T-cell (primary cell): ENCODE measurements around the gene HMGN1. TPM values are rescaled to one million over a fixed set of nuclear protein-coding genes. Genes with fewer than 3 reads are reported as not detected.

Experiments used
- ATAC-seq, 4 experiments: fragments of 200-7000 bp in 3 of 4; fragments of 150-1000 bp in 1 of 4; cut with Tn5 transposase; replicated peaks in 1 of 4; 1 replicate in 3 of 4; 2 replicates in 1 of 4; pipeline ENCODE4 v1.10.0; 2021; ENCODE audit warnings: moderate library complexity in 3 of 4, mild to moderate bottlenecking in 2 of 4, moderate number of reproducible peaks in 1 of 4
- CTCF ChIA-PET, 2 donors: fragments of 300-600 bp; sonication (Branson Sonifier 250); formaldehyde crosslinking; loops; one replicate each; lab custom pipeline; 2022; ENCODE audit warnings: antibody characterized with exemption in 2 of 2; lab: Charles Lee
- POLR2A ChIA-PET, 2 donors: fragments of 300-600 bp; sonication (Branson Sonifier 250); formaldehyde crosslinking; loops; one replicate each; lab custom pipeline; 2022; ENCODE audit warnings: antibody characterized with exemption in 2 of 2; lab: Charles Lee
- DNase-seq, 35 experiments: peaks; one replicate each; pipeline versions ENCODE4 v3.0.0 to v3.0.0-alpha.2; 2013 to 2023
- H3K27ac ChIP-seq: one replicate; pipeline ENCODE4 v1.5.1; 2013; ENCODE audit warnings: low read length
- H3K27me3 ChIP-seq, 2 experiments: replicated peaks in 1 of 2; 1 replicate in 1 of 2; 2 replicates in 1 of 2; pipeline versions ENCODE4 v1.6.1 to v1.7.0; 2013; ENCODE audit warnings: low read length in 1 of 2, mixed read lengths in 1 of 2; ENCODE audit not compliant: control insufficient read depth in 2 of 2, insufficient read depth in 2 of 2; ENCODE audit errors: extremely low read depth in 1 of 2
- H3K36me3 ChIP-seq, 2 donors: 1 replicate in 1 of 2; 2 replicates in 1 of 2; pipeline versions ENCODE4 v1.6.1 to v1.7.0; 2013; ENCODE audit warnings: low read length in 1 of 2; ENCODE audit not compliant: control insufficient read depth in 2 of 2, insufficient read depth in 1 of 2; ENCODE audit errors: extremely low read depth in 1 of 2
- H3K4me1 ChIP-seq, 2 experiments: 1 replicate in 1 of 2; 2 replicates in 1 of 2; pipeline versions ENCODE4 v1.6.1 to v1.7.0; 2013; ENCODE audit warnings: low read length in 2 of 2, mixed read lengths in 1 of 2; ENCODE audit not compliant: insufficient read depth in 2 of 2, control insufficient read depth in 1 of 2; ENCODE audit errors: extremely low read depth in 1 of 2
- H3K4me3 ChIP-seq, 2 donors: 1 replicate in 1 of 2; 2 replicates in 1 of 2; pipeline versions ENCODE4 v1.5.1 to v1.7.0; 2013; ENCODE audit warnings: mild to moderate bottlenecking in 2 of 2, low read length in 1 of 2, moderate library complexity in 1 of 2; ENCODE audit not compliant: control insufficient read depth in 1 of 2; ENCODE audit errors: extremely low read depth in 1 of 2
- H3K9me3 ChIP-seq: 2 replicates; pipeline ENCODE4 v1.7.0; 2013
- H3K27ac Mint-ChIP-seq, 2 donors: one replicate each; pipeline ENCODE4 v1.8.0; 2020 to 2021; ENCODE audit warnings: mild to moderate bottlenecking in 2 of 2, mixed read lengths in 2 of 2
- H3K27me3 Mint-ChIP-seq, 2 donors: one replicate each; pipeline ENCODE4 v1.8.0; 2021 to 2022; ENCODE audit warnings: mixed read lengths in 2 of 2
- H3K36me3 Mint-ChIP-seq: one replicate; pipeline ENCODE4 v1.8.0; 2021; ENCODE audit warnings: mixed read lengths
- H3K4me1 Mint-ChIP-seq, 3 donors: one replicate each; pipeline ENCODE4 v1.8.0; 2020 to 2022; ENCODE audit warnings: mixed read lengths in 3 of 3, mild to moderate bottlenecking in 1 of 3
- H3K4me3 Mint-ChIP-seq, 3 donors: one replicate each; pipeline ENCODE4 v1.8.0; 2020 to 2022; ENCODE audit warnings: mild to moderate bottlenecking in 3 of 3, mixed read lengths in 3 of 3, moderate library complexity in 3 of 3
- H3K9me3 Mint-ChIP-seq, 3 donors: one replicate each; pipeline ENCODE4 v1.8.0; 2020 to 2022; ENCODE audit warnings: mixed read lengths in 3 of 3
- WGBS: methylation state at CpG from one replicate; pipeline ENCODE4 v1.1.5; 2013; ENCODE audit warnings: missing lambda C conversion rate; ENCODE audit not compliant: insufficient coverage; 5-methylcytosine and 5-hydroxymethylcytosine counted together
- total RNA-seq, 35 experiments: library from RNA in 6 of 35; stranded (reverse) in 6 of 35; fragments of 120-200 nt in 1 of 35; gene quantifications; one replicate each; pipeline versions ENCODE4 v1.2.1 to v1.2.4 and lab custom pipeline; 2013 to 2026

Gene HMGN1
- total RNA-seq, 5 donors from 2014 or later (not counting 1 experiment from before 2014, with no cell fraction given): 206 to 254 (median 239) TPM

GRCh38 chr21:39350094-39351005 is 1.5 kb upstream of the HMGN1 start:
- peak overlapping the region; percentile 68 to 99 for H3K4me3 ChIP-seq
- Mint-ChIP-seq H3K36me3 (peaks cover 16% of the 10 kb centered on the region), H3K9me3 (peaks cover 0 to 3% (median 0%) of the 10 kb centered on the region in 3 donors)

DNA sequence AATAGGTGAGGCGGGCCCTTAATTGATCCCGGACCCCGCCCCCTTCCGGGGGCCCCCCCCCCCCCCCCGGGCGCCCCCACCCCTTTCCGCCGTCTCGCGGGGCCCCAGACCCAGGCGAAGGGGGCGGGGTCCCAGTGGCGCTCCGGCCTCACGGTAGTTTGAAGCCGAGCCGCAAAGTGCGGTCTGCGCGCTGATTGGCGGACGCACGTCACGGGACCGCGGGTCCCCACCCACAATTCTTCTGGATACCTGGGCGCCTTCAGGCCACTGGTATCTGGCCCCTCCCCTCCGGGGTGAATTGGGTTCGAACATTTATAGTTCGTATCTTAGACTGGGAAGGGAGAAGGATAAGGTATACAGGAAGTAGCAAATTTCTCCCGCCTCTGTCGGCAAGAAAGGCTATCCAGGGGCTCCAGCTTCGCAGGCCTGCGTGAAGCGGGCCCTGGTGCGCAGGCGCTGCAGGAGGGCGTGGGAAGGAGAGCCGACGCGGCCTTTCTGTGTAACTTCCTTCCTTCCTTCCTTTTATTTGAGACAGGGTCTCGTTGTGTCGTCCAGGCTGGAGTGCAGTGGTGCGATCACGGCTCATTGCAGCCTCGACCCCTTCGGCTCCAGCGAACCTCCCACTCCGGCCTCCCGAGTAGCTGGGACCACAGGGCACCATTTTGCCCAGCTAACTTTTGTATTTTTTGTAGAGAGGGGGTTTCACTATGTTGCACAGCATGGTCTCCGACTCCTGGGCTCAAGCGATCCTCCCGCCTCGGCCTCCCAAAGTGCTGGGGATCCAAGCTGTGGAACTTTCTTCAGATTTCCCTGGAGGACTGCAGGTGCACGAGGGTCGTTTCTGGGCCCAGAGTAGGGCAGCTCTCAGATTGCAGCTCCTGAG is 564 bp upstream of the HMGN1 start:
- Histone ChIP-seq H3K36me3 (peaks cover 0 to 20% of the 10 kb centered on the region in 2 donors), H3K4me1 (peaks cover 12 to 22% of the 10 kb centered on the region in 2 experiments), H3K4me3 (peak overlapping the region; percentile 68 to 99), H3K27ac (peak overlapping the region; percentile 69), H3K9me3 (no peaks in the 10 kb centered on the region), H3K27me3 (no peaks in the 10 kb centered on the region)
- Mint-ChIP-seq H3K9me3 (peaks cover 0 to 3% (median 0%) of the 10 kb centered on the region in 3 donors), H3K27ac (peak overlapping the region; percentile 98), H3K4me1 (peaks cover 38 to 45% (median 40%) of the 10 kb centered on the region in 3 donors), H3K27me3 (peaks cover 0 to 2% of the 10 kb centered on the region in 2 donors), H3K36me3 (peaks cover 22% of the 10 kb centered on the region), H3K4me3 (peak overlapping the region; percentile 84 to 96 (median 94))
- peak; percentile 85 to 87 (median 86) for ATAC-seq
- POLR2A ChIA-PET: interaction anchor here in 1 of 2 donors (0.6 to 1.0 kb wide), 3 partner anchors 31 to 37 kb away, joined by 3 to 5 read pairs (median 3); a partner anchor contains a TSS
- DNase-seq: peak; percentile 92 to 98 (median 96)
- under 1% methylated on average over 26 of the region's 56 CpGs for WGBS
- CTCF ChIA-PET: interaction anchor here (0.5 to 1.4 kb wide), 4 partner anchors 31 to 45 kb away, joined by 3 to 5 read pairs (median 4); a partner anchor contains a TSS

More at GRCh38 chr21:39350094-39351005, 1.5 kb upstream of the HMGN1 start:
- ChIA-PET CTCF (interaction anchor here (0.5 to 1.4 kb wide), 3 partner anchors 30 to 46 kb away, joined by 4 to 5 read pairs (median 4); a partner anchor contains a TSS), POLR2A (interaction anchor here in 1 of 2 donors (0.8 to 1.0 kb wide), 2 partner anchors 30 to 38 kb away, joined by 3 to 5 read pairs; a partner anchor contains a TSS)
- H3K27me3 Mint-ChIP-seq: peaks cover 0 to 2% of the 10 kb centered on the region in 2 donors
- no peak for ATAC-seq
- H3K27ac Mint-ChIP-seq: peak overlapping the region; percentile 98
- Histone ChIP-seq H3K27me3 (no peaks in the 10 kb centered on the region), H3K27ac (peak overlapping the region; percentile 69), H3K9me3 (no peaks in the 10 kb centered on the region), H3K36me3 (peaks cover 0 to 13% of the 10 kb centered on the region in 2 donors), H3K4me1 (peaks cover 12 to 19% of the 10 kb centered on the region in 2 experiments)
- no peak for DNase-seq
- 92% methylated on average over 5 of the region's 19 CpGs for WGBS
- H3K4me3 Mint-ChIP-seq: peak overlapping the region; percentile 84 to 96 (median 94)
- H3K4me1 Mint-ChIP-seq: peaks cover 30 to 36% (median 34%) of the 10 kb centered on the region in 3 donors

GRCh38 chr21:39348040-39348354 is 891 bp downstream of the HMGN1 start:
- Histone ChIP-seq H3K4me3 (peak overlapping the region; percentile 68 to 94), H3K9me3 (no peaks in the 10 kb centered on the region), H3K27ac (peak overlapping the region; percentile 69), H3K36me3 (peaks cover 0 to 33% of the 10 kb centered on the region in 2 donors), H3K4me1 (peaks cover 12 to 23% of the 10 kb centered on the region in 2 experiments), H3K27me3 (no peaks in the 10 kb centered on the region)
- Mint-ChIP-seq H3K27me3 (peaks cover 0 to 2% of the 10 kb centered on the region in 2 donors), H3K9me3 (no peaks in the 10 kb centered on the region), H3K4me1 (peaks cover 42 to 46% (median 43%) of the 10 kb centered on the region in 3 donors), H3K4me3 (peak overlapping the region; percentile 84 to 90 (median 88)), H3K36me3 (peaks cover 29% of the 10 kb centered on the region), H3K27ac (peak overlapping the region; percentile 83 to 87)
- CTCF ChIA-PET: interaction anchor here (0.5 to 2.0 kb wide), 4 partner anchors 32 to 40 kb away, joined by 3 to 10 read pairs (median 5); a partner anchor contains a TSS
- ATAC-seq (no peak), DNase-seq (peak in 5 of 35 experiments; percentile 6 to 36 (median 32))
- POLR2A ChIA-PET: interaction anchor here (0.6 to 1.0 kb wide), 6 partner anchors 19 to 45 kb away, joined by 3 to 7 read pairs (median 3); partner anchors contain the start of gene BRWD1 (in 1 of the 2)
- WGBS: 0% methylated on average over 8 of the region's 11 CpGs

DNA sequence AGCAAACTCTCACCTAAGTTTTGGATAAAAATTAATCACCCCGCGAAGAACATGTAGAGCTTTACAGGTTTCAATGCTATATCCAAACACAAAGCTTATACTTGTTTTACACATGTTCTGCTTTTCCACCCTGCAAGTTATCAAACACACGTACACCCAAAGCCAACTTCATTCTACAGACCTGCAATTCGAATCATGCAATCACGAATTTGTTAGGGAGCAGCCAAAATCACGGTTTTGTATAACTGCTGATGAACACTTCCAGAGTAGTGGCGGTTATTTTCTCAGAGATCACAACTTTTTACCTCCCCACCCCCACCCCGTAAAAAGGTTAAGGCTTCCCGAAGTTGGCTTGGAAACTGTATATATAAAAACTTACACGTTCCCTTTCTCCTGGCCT is 1.4 kb downstream of the HMGN1 start:
- WGBS: 15% methylated on average over 5 of the region's 10 CpGs

DNA sequence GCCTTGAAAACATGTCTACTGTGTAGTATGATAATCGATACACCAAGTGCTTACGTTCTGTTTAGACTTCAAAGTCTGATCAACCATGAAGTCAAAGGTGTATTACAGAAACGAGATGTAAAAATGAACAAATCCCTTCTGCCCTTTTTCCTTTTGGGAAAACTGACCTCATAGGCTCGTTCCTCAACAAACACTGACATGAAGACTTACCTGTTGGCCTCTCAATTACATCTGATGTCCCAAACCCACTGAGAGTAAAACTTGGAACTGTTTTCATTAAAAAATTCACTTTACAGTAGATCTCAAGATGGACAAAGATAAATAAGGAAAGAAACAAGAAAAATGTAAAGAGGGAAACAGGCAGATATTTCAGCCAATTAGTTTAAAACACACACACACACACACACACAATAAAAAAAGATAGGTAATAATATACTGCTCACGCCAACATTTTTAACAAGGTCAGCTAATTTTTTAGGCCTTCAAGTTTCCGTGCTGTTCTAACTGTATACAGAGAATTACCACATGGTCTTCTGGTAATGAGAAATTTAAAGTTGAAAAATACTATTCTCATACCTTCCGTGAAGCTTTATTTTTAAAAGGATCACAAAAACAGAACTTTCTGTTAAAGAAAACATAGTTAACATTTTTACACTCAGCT is 2.1 kb downstream of the HMGN1 start:
- Mint-ChIP-seq H3K9me3 (no peaks in the 10 kb centered on the region), H3K4me3 (peak overlapping the region; percentile 60 to 88 (median 84)), H3K27ac (peak overlapping the region; percentile 62 to 79), H3K27me3 (no peaks in the 10 kb centered on the region), H3K4me1 (peaks cover 42 to 46% (median 43%) of the 10 kb centered on the region in 3 donors), H3K36me3 (peaks cover 38% of the 10 kb centered on the region)
- no CpG with 5 or more reads among the region's 7 CpGs for WGBS
- CTCF ChIA-PET: interaction anchor here (0.7 to 2.0 kb wide), 5 partner anchors 29 to 41 kb away, joined by 3 to 10 read pairs (median 4); a partner anchor contains a TSS
- Histone ChIP-seq H3K9me3 (no peaks in the 10 kb centered on the region), H3K27ac (no peak overlapping the region), H3K36me3 (peaks cover 0 to 36% of the 10 kb centered on the region in 2 donors), H3K4me3 (no peak overlapping the region), H3K4me1 (peaks cover 12 to 23% of the 10 kb centered on the region in 2 experiments), H3K27me3 (no peaks in the 10 kb centered on the region)
- DNase-seq: no peak
- POLR2A ChIA-PET: interaction anchor here (0.6 to 1.2 kb wide), 4 partner anchors 31 to 1976 kb away, joined by 3 to 7 read pairs (median 4); no protein-coding TSS in a partner anchor
- ATAC-seq: no peak

More for the DNA sequence above, 1.4 kb downstream of the HMGN1 start:
- Histone ChIP-seq H3K4me1 (peaks cover 12 to 23% of the 10 kb centered on the region in 2 experiments), H3K27me3 (no peaks in the 10 kb centered on the region), H3K9me3 (no peaks in the 10 kb centered on the region), H3K36me3 (peaks cover 0 to 34% of the 10 kb centered on the region in 2 donors), H3K4me3 (peak overlapping the region; percentile 68 to 94), H3K27ac (peak overlapping the region; percentile 69)
- ATAC-seq (no peak), DNase-seq (peak in 1 of 35 experiments; percentile 18)
- Mint-ChIP-seq H3K27ac (peak overlapping the region; percentile 83 to 87), H3K4me1 (peaks cover 42 to 46% (median 43%) of the 10 kb centered on the region in 3 donors), H3K4me3 (peak overlapping the region; percentile 84 to 90 (median 88)), H3K27me3 (no peaks in the 10 kb centered on the region), H3K36me3 (peaks cover 32% of the 10 kb centered on the region), H3K9me3 (no peaks in the 10 kb centered on the region)
- CTCF ChIA-PET: interaction anchor here (0.5 to 2.0 kb wide), 5 partner anchors 30 to 40 kb away, joined by 3 to 10 read pairs (median 3); a partner anchor contains a TSS
- POLR2A ChIA-PET: interaction anchor here (0.6 to 1.2 kb wide), 5 partner anchors 32 to 1977 kb away, joined by 3 to 7 read pairs (median 4); no protein-coding TSS in a partner anchor
